Astrocyte of the spinal cord (primary cell): ENCODE measurements around the gene ATP4A.

Experiments used
- DNase-seq: peaks from one replicate; pipeline ENCODE4 v3.0.0; 2011; ENCODE audit warnings: low read depth, low spot score
- H3K4me3 ChIP-seq: 2 replicates; pipeline ENCODE4 v1.5.1; 2011; ENCODE audit warnings: low read depth, mild to moderate bottlenecking, low read length, moderate library complexity
- CTCF ChIP-seq: IDR thresholded peaks from 2 replicates; pipeline ENCODE4 v1.5.1; 2012; ENCODE audit warnings: low read depth, mild to moderate bottlenecking, low read length, inconsistent platforms
- in situ Hi-C: cut with HindIII; loops from 2 replicates; pipeline ENCODE4 v1.10.0; 2017; ENCODE audit warnings: low sequenced_read_pairs

Gene ATP4A

GRCh38 chr19:35551091-35551810 is 12.2 kb downstream of the ATP4A start:
- in situ Hi-C loops = no loop called here
- no peak for DNase-seq
- no peak for TF ChIP-seq CTCF
- H3K4me3 ChIP-seq = no peak overlapping the region

GRCh38 chr19:35549879-35550523 is 13.5 kb downstream of the ATP4A start:
- H3K4me3 ChIP-seq = no peak overlapping the region
- no peak for TF ChIP-seq CTCF
- in situ Hi-C loops = no loop called here
- DNase-seq = no peak

- DNase-seq = peak; percentile 59
- TF ChIP-seq CTCF = peak; percentile 72
- in situ Hi-C loops = no loop called here
- no peak overlapping the region for H3K4me3 ChIP-seq
Observed at GRCh38 chr19:35549174-35549788, 14.2 kb downstream of the ATP4A start.

- H3K4me3 ChIP-seq = peak overlapping the region; percentile 92
- no peak for DNase-seq
- no peak for TF ChIP-seq CTCF
- in situ Hi-C loops = no loop called here
Observed at GRCh38 chr19:35546532-35546931, 16.9 kb downstream of the ATP4A start.

- DNase-seq = no peak
- no peak for TF ChIP-seq CTCF
- H3K4me3 ChIP-seq = peak overlapping the region; percentile 92
- in situ Hi-C loops = no loop called here
Observed at GRCh38 chr19:35545855-35546381, 17.5 kb downstream of the ATP4A start.

GRCh38 chr19:35545001-35545854 is 18.2 kb downstream of the ATP4A start, which contains the start of gene TMEM147:
Gene TMEM147 (plus strand): TSS chr19:35545626. CDS start chr19:35545740, 114 bp downstream.
- no peak for TF ChIP-seq CTCF
- peak; percentile 89 for DNase-seq
- in situ Hi-C loops = no loop called here
- peak within 1 kb of the TSS; percentile 92 for H3K4me3 ChIP-seq
